ENCODE measurements around the gene GPR35. TPM values are rescaled to one million over a fixed set of nuclear protein-coding genes. Genes with fewer than 3 reads are reported as not detected.
A peak's percentile ranks its signal among the peaks of the same experiment; 100 is the strongest.

Gene GPR35
- total RNA-seq, 1 donor from 2014 or later, result 1.9 TPM

DNA sequence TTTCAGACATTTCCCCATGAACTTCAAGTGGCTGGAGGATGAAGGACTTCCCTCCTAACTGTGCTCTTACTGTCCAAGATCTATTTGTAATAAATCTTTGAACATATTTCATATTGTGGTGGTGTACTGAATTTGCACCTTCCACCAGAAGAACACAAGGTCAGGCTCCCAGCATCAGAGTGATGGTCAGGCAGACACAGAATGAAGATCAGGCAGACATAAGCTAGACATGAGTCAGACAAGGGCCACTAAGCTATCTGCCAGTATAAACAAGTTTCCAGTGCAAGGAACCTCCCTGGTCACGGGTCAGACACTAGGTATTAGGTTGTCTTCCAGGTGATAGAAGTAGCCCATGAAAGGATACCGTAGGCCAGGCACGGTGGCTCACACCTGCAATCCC lies 37.4 kb downstream of the GPR35 start:
- H3K4me1 Mint-ChIP-seq (ENCODE audit: low read depth), result peaks cover 4% of the 10 kb centered on the region
- peaks cover 3% of the 10 kb centered on the region for H3K36me3 Mint-ChIP-seq (ENCODE audit: low read depth)
- H3K27me3 Mint-ChIP-seq (ENCODE audit: low read depth), result peaks cover 52% of the 10 kb centered on the region
- TF ChIP-seq CTCF (IDR thresholded peaks at IDR 0.05), result no peak
- peaks cover 16% of the 10 kb centered on the region for H3K9me3 Mint-ChIP-seq (ENCODE audit: low read depth)
- no peak for DNase-seq (ENCODE audit: low spot score)
- no peak overlapping the region for H3K4me3 Mint-ChIP-seq (ENCODE audit: unreplicated experiment)
- no peak overlapping the region for H3K27ac Mint-ChIP-seq (ENCODE audit: unreplicated experiment)

- Mint-ChIP-seq H3K9me3 (ENCODE audit: low read depth) (peaks cover 16% of the 10 kb centered on the region), H3K4me1 (ENCODE audit: low read depth) (peaks cover 4% of the 10 kb centered on the region), H3K27me3 (ENCODE audit: low read depth) (peaks cover 52% of the 10 kb centered on the region), H3K27ac (ENCODE audit: unreplicated experiment) (no peak overlapping the region), H3K4me3 (ENCODE audit: unreplicated experiment) (no peak overlapping the region), H3K36me3 (ENCODE audit: low read depth) (peaks cover 3% of the 10 kb centered on the region)
- TF ChIP-seq CTCF (IDR thresholded peaks at IDR 0.05), result peak; percentile 42
- DNase-seq (ENCODE audit: low spot score), result no peak
These were observed 38.4 kb downstream of the GPR35 start for GRCh38 chr2:240663546-240664190.

DNA sequence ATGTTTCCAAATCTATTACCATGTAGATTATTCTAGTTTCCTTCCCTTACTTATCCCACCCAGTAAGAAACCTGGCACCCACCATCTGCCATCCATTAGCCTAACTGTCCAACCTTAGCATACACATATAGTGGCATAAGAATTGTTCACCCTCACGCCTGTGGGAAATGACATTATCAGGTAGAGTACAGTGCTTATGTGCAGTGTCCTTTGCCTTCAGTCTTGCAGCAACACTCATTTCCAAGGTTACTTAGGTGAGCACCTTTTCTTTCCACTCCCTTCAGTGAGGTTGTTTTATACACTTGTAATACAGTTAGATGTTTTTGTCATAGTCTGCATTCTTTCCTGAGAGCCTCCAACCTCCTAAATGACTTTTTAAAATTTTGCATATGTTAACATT lies 39.3 kb downstream of the GPR35 start:
- peaks cover 4% of the 10 kb centered on the region for H3K4me1 Mint-ChIP-seq (ENCODE audit: low read depth)
- no peak overlapping the region for H3K27ac Mint-ChIP-seq (ENCODE audit: unreplicated experiment)
- H3K27me3 Mint-ChIP-seq (ENCODE audit: low read depth), result peaks cover 45% of the 10 kb centered on the region
- DNase-seq (ENCODE audit: low spot score), result no peak
- no peak overlapping the region for H3K4me3 Mint-ChIP-seq (ENCODE audit: unreplicated experiment)
- H3K9me3 Mint-ChIP-seq (ENCODE audit: low read depth), result peaks cover 16% of the 10 kb centered on the region
- TF ChIP-seq CTCF (IDR thresholded peaks at IDR 0.05), result no peak
- peaks cover 3% of the 10 kb centered on the region for H3K36me3 Mint-ChIP-seq (ENCODE audit: low read depth)

GRCh38 chr2:240670402-240670801 lies 45.1 kb downstream of the GPR35 start:
- Mint-ChIP-seq H3K9me3 (ENCODE audit: low read depth) (peaks cover 4% of the 10 kb centered on the region), H3K4me3 (ENCODE audit: unreplicated experiment) (no peak overlapping the region), H3K36me3 (ENCODE audit: low read depth) (peaks cover 2% of the 10 kb centered on the region), H3K4me1 (ENCODE audit: low read depth) (peaks cover 3% of the 10 kb centered on the region), H3K27ac (ENCODE audit: unreplicated experiment) (no peak overlapping the region), H3K27me3 (ENCODE audit: low read depth) (peaks cover 53% of the 10 kb centered on the region)
- DNase-seq (ENCODE audit: low spot score), result no peak
- TF ChIP-seq CTCF (IDR thresholded peaks at IDR 0.05), result no peak

DNA sequence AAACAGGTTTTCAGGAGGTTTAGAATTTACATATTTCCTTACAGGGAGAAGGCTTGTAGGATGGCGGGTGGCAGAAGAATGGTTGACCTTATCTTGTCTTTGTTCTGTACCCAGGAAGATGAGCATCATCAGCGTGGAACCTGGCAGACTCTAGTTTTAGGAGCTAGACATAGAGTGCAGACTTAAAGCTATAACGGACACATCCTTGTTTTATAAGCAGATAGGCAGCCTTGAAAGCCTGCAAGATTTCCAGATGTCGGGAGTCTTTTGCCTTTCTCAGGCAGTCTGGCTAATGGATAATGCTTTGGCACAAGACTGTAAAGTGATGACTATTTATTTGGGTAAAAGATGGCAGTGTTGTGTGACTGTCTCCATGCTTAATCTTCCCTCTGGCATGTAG lies 45.7 kb downstream of the GPR35 start:
- Mint-ChIP-seq H3K4me1 (ENCODE audit: low read depth) (peaks cover 3% of the 10 kb centered on the region), H3K27me3 (ENCODE audit: low read depth) (peaks cover 50% of the 10 kb centered on the region), H3K36me3 (ENCODE audit: low read depth) (peaks cover 2% of the 10 kb centered on the region), H3K9me3 (ENCODE audit: low read depth) (peaks cover 4% of the 10 kb centered on the region), H3K4me3 (ENCODE audit: unreplicated experiment) (no peak overlapping the region), H3K27ac (ENCODE audit: unreplicated experiment) (no peak overlapping the region)
- no peak for TF ChIP-seq CTCF (IDR thresholded peaks at IDR 0.05)
- no peak for DNase-seq (ENCODE audit: low spot score)
